Neural crest cell (in vitro differentiated cells): ENCODE results near the gene PSPC1. TPM values are rescaled to one million over a fixed set of nuclear protein-coding genes. Genes with fewer than 3 reads are reported as not detected.
"Not testable (repeated sequence)": the region's sequence is repeated elsewhere in the genome, so short reads cannot be mapped to it uniquely, and the experiment has no call there.

ENCODE experiments used
- DNase-seq: peaks from one replicate; pipeline ENCODE4 v3.0.0; 2021; ENCODE audit warnings: low read depth, mixed read lengths, low spot score
- H3K27ac Mint-ChIP-seq: one replicate; pipeline ENCODE4 v1.8.0; 2021; ENCODE audit warnings: mild to moderate bottlenecking, mixed read lengths; ENCODE audit not compliant: unreplicated experiment
- H3K27me3 Mint-ChIP-seq: 2 replicates; pipeline ENCODE4 v1.8.0; 2021; ENCODE audit warnings: low read depth, mild to moderate bottlenecking, mixed read lengths
- H3K36me3 Mint-ChIP-seq: 2 replicates; pipeline ENCODE4 v1.8.0; 2021; ENCODE audit warnings: low read depth, mild to moderate bottlenecking, mixed read lengths
- H3K4me1 Mint-ChIP-seq: 2 replicates; pipeline ENCODE4 v1.8.0; 2021; ENCODE audit warnings: mixed read lengths
- H3K4me3 Mint-ChIP-seq: one replicate; pipeline ENCODE4 v1.8.0; 2021; ENCODE audit warnings: mild to moderate bottlenecking, mixed read lengths
- H3K9me3 Mint-ChIP-seq: 2 replicates; pipeline ENCODE4 v1.8.0; 2021; ENCODE audit warnings: mixed read lengths
- total RNA-seq: library from RNA; stranded (reverse); gene quantifications from 2 replicates; pipeline ENCODE4 v1.2.1, GENCODE V29; 2021
- TF ChIP-seq, protein P1 (sequence below): fragments of 200-600 bp; sonication (generic); conservative IDR thresholded peaks from 2 replicates; pipeline ENCODE4 v1.5.0; 2021; ENCODE audit warnings: antibody characterized with exemption, mild to moderate bottlenecking

Gene PSPC1
- total RNA-seq, 1 donor from 2014 or later, result 85.3 TPM

DNA sequence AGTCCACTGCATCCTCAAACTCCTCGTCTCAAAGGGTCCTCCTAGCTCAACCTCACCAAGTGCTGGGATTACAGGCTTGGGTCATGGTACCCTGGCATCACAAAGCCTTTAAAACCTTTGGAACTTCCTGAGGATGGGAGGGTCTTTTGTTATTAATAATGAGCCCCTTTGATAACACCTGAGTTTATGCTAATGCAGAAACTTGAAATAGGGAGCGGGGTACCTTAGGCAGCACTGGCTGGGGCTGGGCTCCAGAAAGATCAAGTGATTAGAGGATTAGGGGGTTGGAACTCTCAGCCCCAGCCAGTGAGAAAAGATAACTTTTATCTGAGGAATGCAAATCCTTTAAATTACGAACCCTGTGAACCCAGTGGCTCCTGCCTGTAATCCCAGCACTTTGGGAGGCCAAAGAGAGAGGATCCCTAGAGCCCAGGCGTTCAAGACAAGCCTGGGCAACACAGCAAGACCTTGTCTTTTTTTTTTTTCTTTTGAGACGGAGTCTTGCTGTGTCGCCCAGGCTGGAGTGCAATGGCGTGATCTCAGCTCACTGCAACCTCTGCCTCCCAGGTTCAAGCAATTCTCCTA lies 9.3 kb upstream of the PSPC1 start:
- no peaks in the 10 kb centered on the region for H3K9me3 Mint-ChIP-seq
- TF ChIP-seq, protein P1, sequence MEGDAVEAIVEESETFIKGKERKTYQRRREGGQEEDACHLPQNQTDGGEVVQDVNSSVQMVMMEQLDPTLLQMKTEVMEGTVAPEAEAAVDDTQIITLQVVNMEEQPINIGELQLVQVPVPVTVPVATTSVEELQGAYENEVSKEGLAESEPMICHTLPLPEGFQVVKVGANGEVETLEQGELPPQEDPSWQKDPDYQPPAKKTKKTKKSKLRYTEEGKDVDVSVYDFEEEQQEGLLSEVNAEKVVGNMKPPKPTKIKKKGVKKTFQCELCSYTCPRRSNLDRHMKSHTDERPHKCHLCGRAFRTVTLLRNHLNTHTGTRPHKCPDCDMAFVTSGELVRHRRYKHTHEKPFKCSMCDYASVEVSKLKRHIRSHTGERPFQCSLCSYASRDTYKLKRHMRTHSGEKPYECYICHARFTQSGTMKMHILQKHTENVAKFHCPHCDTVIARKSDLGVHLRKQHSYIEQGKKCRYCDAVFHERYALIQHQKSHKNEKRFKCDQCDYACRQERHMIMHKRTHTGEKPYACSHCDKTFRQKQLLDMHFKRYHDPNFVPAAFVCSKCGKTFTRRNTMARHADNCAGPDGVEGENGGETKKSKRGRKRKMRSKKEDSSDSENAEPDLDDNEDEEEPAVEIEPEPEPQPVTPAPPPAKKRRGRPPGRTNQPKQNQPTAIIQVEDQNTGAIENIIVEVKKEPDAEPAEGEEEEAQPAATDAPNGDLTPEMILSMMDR, result no peak
- H3K27ac Mint-ChIP-seq, result no peak overlapping the region
- DNase-seq, result no peak
- H3K4me3 Mint-ChIP-seq, result no peak overlapping the region
- H3K36me3 Mint-ChIP-seq, result no peaks in the 10 kb centered on the region
- no peaks in the 10 kb centered on the region for H3K27me3 Mint-ChIP-seq
- peaks cover 5% of the 10 kb centered on the region for H3K4me1 Mint-ChIP-seq

DNA sequence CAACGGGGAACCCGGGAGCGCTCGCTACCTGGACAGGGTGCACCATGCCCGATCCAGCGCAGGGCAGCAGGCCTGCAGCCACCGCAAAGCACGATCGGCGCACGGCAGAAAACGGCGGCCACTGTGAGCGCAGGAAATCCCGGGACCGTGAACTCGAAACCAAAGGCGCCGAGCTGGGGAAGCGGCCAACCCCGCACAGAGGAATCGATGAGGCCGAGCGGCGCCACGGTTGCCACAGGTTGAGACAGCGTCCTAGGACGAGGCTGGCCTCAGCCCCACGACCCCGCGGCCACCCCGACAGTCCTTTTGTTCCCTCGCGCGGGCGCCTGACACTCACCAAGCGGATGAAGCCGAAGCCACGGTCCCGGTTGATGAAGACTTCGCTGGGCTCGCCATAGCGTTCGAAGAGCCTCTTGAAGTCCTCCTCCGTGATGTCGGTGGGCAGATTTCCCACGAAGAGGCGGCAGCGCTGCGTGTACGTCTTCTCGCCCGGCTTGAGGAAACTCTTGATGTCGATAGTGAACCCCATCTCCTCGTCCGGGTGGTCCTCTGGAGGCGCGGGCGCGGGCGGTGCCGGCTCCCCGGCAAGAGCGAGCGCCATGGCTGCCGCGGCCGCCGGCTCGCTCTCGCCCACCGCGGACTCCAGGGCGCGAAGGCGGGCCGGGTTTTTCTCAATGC lies 557 bp downstream of the PSPC1 start:
- Mint-ChIP-seq H3K27ac (peak overlapping the region; percentile 99), H3K27me3 (peaks cover 4% of the 10 kb centered on the region), H3K36me3 (peaks cover 12% of the 10 kb centered on the region), H3K9me3 (no peaks in the 10 kb centered on the region), H3K4me1 (peaks cover 15% of the 10 kb centered on the region), H3K4me3 (peak overlapping the region; percentile 99)
- TF ChIP-seq, protein P1, result no peak
- peak; percentile 29 for DNase-seq

DNA sequence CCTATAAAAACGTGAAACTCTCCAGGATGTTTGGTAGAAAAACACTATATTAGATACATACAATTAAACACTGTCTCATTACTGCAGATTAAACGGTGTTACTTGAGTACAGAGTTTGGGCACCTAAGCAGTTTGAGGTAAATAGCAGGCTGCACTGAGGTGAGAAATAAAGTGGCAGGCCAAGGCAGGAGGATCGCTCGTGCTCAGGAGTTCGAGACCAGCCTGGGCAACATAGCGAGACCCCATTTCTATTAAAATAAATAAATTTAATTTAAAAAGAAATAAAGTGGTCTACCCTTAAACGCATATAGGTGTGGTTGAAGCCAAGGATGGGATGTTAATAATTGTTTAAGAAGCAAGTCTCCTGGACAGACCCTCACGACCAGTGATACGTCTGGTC lies 1.2 kb downstream of the PSPC1 start:
- peaks cover 4% of the 10 kb centered on the region for H3K27me3 Mint-ChIP-seq
- peaks cover 12% of the 10 kb centered on the region for H3K36me3 Mint-ChIP-seq
- DNase-seq, result no peak
- peaks cover 15% of the 10 kb centered on the region for H3K4me1 Mint-ChIP-seq
- no peaks in the 10 kb centered on the region for H3K9me3 Mint-ChIP-seq
- H3K27ac Mint-ChIP-seq, result peak overlapping the region; percentile 99
- peak overlapping the region; percentile 99 for H3K4me3 Mint-ChIP-seq
- TF ChIP-seq, protein P1, result no peak

DNA sequence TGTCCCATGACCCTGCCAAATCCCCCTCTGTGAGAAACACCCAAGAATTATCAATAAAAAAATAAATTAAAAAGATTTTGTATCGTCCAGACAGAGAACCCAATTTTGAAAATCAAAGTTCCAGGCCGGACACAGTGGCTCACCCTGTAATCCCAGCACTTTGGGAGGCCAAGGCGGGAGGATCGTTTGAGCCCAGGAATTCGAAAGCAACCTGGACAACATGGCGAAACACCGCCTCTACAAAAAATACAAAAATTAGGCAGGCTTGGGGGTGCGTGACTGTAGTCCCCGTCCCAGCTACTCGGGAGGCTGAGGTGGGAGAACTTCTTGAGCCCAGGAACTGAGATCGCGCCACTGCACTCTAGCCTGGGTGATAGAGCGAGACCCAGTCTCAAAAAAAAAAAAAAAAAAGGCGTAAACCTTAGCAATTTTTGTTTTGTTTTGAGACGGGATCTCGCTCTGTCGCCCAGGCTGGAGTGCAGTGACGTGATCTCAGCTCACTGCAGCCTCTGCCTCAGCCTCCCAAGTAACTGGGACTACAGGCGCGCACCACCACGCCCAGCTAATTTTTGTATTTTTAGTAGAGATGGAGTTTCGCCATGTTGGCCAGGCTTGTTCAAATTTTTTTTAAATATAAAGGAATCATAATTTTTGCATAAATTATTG lies 1.9 kb downstream of the PSPC1 start:
- peak overlapping the region; percentile 99 for H3K4me3 Mint-ChIP-seq
- H3K27me3 Mint-ChIP-seq, DNase-seq, H3K27ac Mint-ChIP-seq, H3K9me3 Mint-ChIP-seq: not testable (repeated sequence)
- H3K4me1 Mint-ChIP-seq, result peaks cover 17% of the 10 kb centered on the region
- peaks cover 15% of the 10 kb centered on the region for H3K36me3 Mint-ChIP-seq

DNA sequence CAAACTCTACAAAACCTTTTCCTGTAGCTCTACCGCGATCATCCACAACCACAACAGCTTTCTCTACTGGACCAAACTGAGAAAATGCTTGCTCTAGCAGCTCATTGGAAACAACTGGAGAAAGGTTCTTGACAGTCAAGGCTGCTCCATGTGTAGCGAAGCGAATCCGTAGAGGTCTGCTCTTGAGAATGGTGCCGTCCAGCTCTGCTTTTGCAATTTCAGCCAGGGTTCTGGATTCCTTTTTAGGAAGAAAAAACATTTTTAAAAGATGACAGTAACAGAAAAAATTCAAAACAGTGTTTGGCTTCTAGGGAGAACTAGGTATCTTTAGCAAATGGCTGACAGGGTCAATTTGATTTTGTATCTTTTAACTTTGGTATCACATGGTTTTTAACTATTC lies 10.4 kb downstream of the PSPC1 start:
- Mint-ChIP-seq H3K27ac (no peak overlapping the region), H3K27me3 (no peaks in the 10 kb centered on the region), H3K36me3 (peaks cover 18% of the 10 kb centered on the region), H3K4me1 (peaks cover 20% of the 10 kb centered on the region), H3K9me3 (no peaks in the 10 kb centered on the region), H3K4me3 (no peak overlapping the region)
- no peak for DNase-seq
- TF ChIP-seq, protein P1, result no peak

DNA sequence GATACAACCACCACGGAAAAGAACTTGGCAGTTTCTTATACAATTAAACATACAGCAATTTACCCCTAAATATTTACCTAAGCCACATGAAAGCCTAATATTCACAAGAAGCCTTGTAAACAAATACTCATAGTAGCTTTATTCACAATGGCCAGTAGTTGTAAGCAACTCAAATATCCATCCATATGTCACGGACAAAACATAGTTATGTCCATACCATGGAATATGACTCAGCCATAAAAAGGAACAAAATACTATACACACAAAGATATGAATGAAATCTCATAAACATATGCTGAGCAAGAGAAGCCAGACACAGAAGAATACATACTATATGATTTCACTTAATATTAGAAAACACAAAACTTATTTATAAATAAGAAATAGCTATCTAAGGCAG lies 12.9 kb downstream of the PSPC1 start:
- H3K36me3 Mint-ChIP-seq, result peaks cover 15% of the 10 kb centered on the region
- TF ChIP-seq, protein P1, result no peak
- no peaks in the 10 kb centered on the region for H3K27me3 Mint-ChIP-seq
- H3K9me3 Mint-ChIP-seq, result no peaks in the 10 kb centered on the region
- peaks cover 13% of the 10 kb centered on the region for H3K4me1 Mint-ChIP-seq
- no peak overlapping the region for H3K4me3 Mint-ChIP-seq
- H3K27ac Mint-ChIP-seq, result no peak overlapping the region
- DNase-seq, result no peak
